Measurements from ENCODE around the gene NXF3.
"Not testable (repeated sequence)": the region's sequence is repeated elsewhere in the genome, so short reads cannot be mapped to it uniquely, and the experiment has no call there.

Gene NXF3

GRCh38 chrX:103033371-103033770, 59.6 kb downstream of the NXF3 start:
- not testable (repeated sequence) for DNase-seq

Measured in T-helper 1 cell (primary cell).